ENCODE results near the gene AKT2. TPM values are rescaled to one million over a fixed set of nuclear protein-coding genes. Genes with fewer than 3 reads are reported as not detected.
A peak's percentile ranks its signal among the peaks of the same experiment; 100 is the strongest.

The AKT2 gene
- total RNA-seq, 1 donor from 2014 or later = 127 TPM

DNA sequence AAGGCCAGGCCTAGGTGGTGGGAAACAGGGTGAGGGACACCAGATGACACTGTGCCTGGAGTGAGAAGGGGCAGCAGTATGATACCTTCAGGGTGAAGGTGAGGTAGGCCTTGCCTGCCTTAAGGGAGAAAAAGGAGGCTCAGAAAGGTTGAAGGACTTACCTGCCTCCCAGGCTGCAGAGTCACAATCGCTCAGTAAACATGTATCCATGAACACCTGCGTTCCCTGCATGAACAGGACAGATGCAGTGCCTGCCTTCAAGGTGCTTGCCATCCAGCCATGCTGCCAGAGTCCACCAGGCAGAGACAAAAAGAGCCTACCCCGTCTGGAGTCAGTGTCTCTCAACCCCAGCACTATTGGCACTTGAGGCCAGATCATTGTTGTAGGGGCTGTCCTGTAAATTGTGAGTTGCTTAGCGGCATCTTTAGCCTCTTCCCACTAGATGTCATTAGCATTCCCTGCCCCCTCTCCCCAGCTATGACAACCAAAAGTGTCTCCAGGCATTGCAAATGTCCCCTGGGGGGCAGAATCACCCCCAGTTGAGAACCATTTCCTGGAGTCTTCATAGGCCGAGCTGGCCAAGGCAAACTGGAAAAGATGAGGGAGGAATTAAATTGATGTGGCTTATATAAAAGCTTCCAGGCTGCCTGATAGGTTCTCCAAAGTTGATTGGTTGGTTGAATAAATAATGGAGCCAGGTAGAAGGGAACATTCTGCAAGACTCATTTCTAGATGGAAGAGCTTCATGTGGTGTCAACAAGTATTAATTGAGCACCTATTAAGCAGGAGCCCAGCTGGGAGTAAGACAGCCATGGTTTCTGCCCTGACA is 92.2 kb downstream of the AKT2 start:
- peak overlapping the region; percentile 75 for H3K27ac Mint-ChIP-seq (ENCODE audit: unreplicated experiment)
- Histone ChIP-seq H3K9me3 (ENCODE audit: insufficient read depth, low read depth, low read length) (no peaks in the 10 kb centered on the region), H2AFZ (ENCODE audit: low read depth, low read length) (no peak overlapping the region), H3K4me1 (ENCODE audit: insufficient read depth, low read length) (peaks cover 12% of the 10 kb centered on the region), H3K79me2 (ENCODE audit: insufficient read depth, low read length) (peaks cover 8% of the 10 kb centered on the region), H3K4me3 (ENCODE audit: insufficient read depth, low read depth, low read length) (peak overlapping the region; percentile 13), H3K9ac (ENCODE audit: low read length) (peak overlapping the region; percentile 26), H3K36me3 (ENCODE audit: insufficient read depth, low read length) (no peaks in the 10 kb centered on the region), H3K27ac (ENCODE audit: low read depth, low read length) (no peak overlapping the region), H4K20me1 (ENCODE audit: insufficient read depth, low read length) (peaks cover 16% of the 10 kb centered on the region), H3K4me2 (ENCODE audit: low read length) (peak overlapping the region; percentile 88), H3K27me3 (ENCODE audit: insufficient read depth, low read length) (no peaks in the 10 kb centered on the region)
- no peak for DNase-seq (ENCODE audit: low read depth)
- TF ChIP-seq, protein P1, sequence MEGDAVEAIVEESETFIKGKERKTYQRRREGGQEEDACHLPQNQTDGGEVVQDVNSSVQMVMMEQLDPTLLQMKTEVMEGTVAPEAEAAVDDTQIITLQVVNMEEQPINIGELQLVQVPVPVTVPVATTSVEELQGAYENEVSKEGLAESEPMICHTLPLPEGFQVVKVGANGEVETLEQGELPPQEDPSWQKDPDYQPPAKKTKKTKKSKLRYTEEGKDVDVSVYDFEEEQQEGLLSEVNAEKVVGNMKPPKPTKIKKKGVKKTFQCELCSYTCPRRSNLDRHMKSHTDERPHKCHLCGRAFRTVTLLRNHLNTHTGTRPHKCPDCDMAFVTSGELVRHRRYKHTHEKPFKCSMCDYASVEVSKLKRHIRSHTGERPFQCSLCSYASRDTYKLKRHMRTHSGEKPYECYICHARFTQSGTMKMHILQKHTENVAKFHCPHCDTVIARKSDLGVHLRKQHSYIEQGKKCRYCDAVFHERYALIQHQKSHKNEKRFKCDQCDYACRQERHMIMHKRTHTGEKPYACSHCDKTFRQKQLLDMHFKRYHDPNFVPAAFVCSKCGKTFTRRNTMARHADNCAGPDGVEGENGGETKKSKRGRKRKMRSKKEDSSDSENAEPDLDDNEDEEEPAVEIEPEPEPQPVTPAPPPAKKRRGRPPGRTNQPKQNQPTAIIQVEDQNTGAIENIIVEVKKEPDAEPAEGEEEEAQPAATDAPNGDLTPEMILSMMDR (IDR thresholded peaks at IDR 0.05; ENCODE audit: insufficient read depth, low read depth, low read length) = no peak
- TF ChIP-seq EZH2 (IDR thresholded peaks at IDR 0.05; ENCODE audit: insufficient read depth, low read length) = no peak
- H3K36me3 Mint-ChIP-seq (ENCODE audit: low read depth, unreplicated experiment) = peaks cover 5% of the 10 kb centered on the region
- H3K27me3 Mint-ChIP-seq (ENCODE audit: low read depth, unreplicated experiment) = no peaks in the 10 kb centered on the region
- peaks cover 7% of the 10 kb centered on the region for H3K4me1 Mint-ChIP-seq (ENCODE audit: low read depth, unreplicated experiment)
- H3K4me3 Mint-ChIP-seq (ENCODE audit: unreplicated experiment) = peak overlapping the region; percentile 76
- H3K9me3 Mint-ChIP-seq (ENCODE audit: unreplicated experiment) = no peaks in the 10 kb centered on the region
- no peak for FAIRE-seq

DNA sequence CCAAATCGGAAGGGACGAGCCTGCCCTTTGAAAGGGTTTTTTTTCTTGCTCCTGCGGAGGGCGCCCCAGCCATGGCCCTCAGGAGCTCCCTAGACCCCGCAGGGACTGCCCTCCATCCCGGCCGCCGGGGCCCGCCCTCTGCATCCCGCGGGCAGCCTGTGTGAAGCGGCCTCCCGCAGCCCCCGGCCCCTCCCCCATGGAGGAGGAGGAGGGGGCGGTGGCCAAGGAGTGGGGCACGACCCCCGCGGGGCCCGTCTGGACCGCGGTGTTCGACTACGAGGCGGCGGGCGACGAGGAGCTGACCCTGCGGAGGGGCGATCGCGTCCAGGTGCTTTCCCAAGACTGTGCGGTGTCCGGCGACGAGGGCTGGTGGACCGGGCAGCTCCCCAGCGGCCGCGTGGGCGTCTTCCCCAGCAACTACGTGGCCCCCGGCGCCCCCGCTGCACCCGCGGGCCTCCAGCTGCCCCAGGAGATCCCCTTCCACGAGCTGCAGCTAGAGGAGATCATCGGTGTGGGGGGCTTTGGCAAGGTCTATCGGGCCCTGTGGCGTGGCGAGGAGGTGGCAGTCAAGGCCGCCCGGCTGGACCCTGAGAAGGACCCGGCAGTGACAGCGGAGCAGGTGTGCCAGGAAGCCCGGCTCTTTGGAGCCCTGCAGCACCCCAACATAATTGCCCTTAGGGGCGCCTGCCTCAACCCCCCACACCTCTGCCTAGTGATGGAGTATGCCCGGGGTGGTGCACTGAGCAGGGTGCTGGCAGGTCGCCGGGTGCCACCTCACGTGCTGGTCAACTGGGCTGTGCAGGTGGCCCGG is 93.1 kb downstream of the AKT2 start:
- no peaks in the 10 kb centered on the region for H3K9me3 Mint-ChIP-seq (ENCODE audit: unreplicated experiment)
- no peaks in the 10 kb centered on the region for H3K27me3 Mint-ChIP-seq (ENCODE audit: low read depth, unreplicated experiment)
- H3K27ac Mint-ChIP-seq (ENCODE audit: unreplicated experiment) = no peak overlapping the region
- no peaks in the 10 kb centered on the region for H3K36me3 ChIP-seq (ENCODE audit: insufficient read depth, low read length)
- FAIRE-seq = no peak
- H3K27ac ChIP-seq (ENCODE audit: low read depth, low read length) = no peak overlapping the region
- peaks cover 2% of the 10 kb centered on the region for H3K36me3 Mint-ChIP-seq (ENCODE audit: low read depth, unreplicated experiment)
- peaks cover 8% of the 10 kb centered on the region for H3K79me2 ChIP-seq (ENCODE audit: insufficient read depth, low read length)
- H3K9ac ChIP-seq (ENCODE audit: low read length) = peak overlapping the region; percentile 91
- TF ChIP-seq EZH2 (IDR thresholded peaks at IDR 0.05; ENCODE audit: insufficient read depth, low read length) = no peak
- TF ChIP-seq, protein P1 (IDR thresholded peaks at IDR 0.05; ENCODE audit: insufficient read depth, low read depth, low read length) = no peak
- peak overlapping the region; percentile 76 for H3K4me3 Mint-ChIP-seq (ENCODE audit: unreplicated experiment)
- peaks cover 7% of the 10 kb centered on the region for H3K4me1 Mint-ChIP-seq (ENCODE audit: low read depth, unreplicated experiment)
- no peaks in the 10 kb centered on the region for H3K27me3 ChIP-seq (ENCODE audit: insufficient read depth, low read length)
- DNase-seq (ENCODE audit: low read depth) = no peak
- peaks cover 12% of the 10 kb centered on the region for H3K4me1 ChIP-seq (ENCODE audit: insufficient read depth, low read length)
- H4K20me1 ChIP-seq (ENCODE audit: insufficient read depth, low read length) = peaks cover 15% of the 10 kb centered on the region
- H3K9me3 ChIP-seq (ENCODE audit: insufficient read depth, low read depth, low read length) = no peaks in the 10 kb centered on the region
- peak overlapping the region; percentile 76 for H3K4me3 ChIP-seq (ENCODE audit: insufficient read depth, low read depth, low read length)
- peak overlapping the region; percentile 88 for H3K4me2 ChIP-seq (ENCODE audit: low read length)
- peak overlapping the region; percentile 67 for H2AFZ ChIP-seq (ENCODE audit: low read depth, low read length)
